ENCODE data around the gene ABHD12B.
"Not testable (repeated sequence)": the region's sequence is repeated elsewhere in the genome, so short reads cannot be mapped to it uniquely, and the experiment has no call there.

The ABHD12B gene

DNA sequence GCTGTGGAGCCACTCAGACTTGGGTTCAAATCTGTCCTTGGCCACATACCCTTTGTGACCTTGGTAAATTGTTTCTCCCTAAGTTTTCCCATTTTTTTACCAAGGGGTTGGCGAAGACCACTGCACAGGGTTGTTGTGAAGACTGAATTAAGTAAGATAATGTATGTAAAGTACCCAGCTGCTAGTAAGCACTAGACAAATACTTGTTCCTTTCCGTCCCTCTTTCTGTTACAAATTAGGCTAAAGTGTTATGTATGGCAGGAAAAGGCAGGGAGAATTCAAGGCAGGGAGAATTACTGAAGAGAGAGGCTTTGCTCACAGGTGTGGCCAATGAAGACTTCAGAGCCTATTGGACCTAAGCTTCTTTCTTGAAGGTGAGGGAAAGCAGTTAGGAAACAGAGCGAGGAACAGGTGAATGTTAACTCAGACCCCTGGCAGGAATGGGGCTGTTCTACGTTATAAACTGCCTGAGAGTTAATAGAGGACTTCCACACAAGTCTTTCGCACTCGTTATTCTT lies 25.9 kb downstream of the ABHD12B start:
- no peak for DNase-seq

GRCh38 chr14:50901361-50901760 lies 29.5 kb downstream of the ABHD12B start:
- no peak for DNase-seq

GRCh38 chr14:50904719-50905118 lies 32.9 kb downstream of the ABHD12B start:
- no peak for DNase-seq

DNA sequence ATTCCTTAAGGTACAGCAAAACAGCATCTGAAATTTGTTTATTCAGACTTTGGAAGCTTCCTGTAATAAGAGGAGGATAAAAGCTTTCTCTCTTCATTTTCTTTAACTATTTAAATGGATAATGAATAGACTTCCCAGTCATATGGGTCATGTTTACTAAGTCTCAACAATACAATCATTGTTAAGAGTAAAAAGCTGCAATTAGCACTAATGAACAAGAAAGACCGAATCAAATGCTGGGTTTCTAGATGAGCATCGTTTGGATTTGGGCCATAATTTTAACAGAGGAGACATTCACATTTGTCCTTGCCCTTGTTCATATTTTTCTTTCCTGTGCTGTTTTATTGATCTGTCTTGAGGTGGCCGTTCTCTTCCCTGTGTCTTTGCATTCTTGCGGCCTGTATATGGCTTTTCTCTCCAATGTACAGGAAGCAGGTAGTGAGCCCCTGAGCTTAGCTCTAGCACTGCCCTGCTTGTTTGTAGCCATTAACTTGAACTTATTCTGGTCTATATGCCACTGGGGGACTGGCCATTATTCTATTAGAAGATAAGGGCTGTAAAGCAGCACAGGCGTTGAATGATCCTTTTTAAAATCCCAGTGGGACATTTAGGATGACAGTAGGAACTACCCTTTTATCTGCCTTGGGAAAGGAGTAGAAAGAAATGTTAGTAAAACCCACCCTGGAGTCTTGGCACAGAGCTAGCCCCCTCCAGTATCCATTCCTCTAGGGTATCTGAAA lies 34.6 kb downstream of the ABHD12B start:
- no peak for DNase-seq

- DNase-seq = no peak
Measured at GRCh38 chr14:50910495-50911420, 38.9 kb downstream of the ABHD12B start.

DNA sequence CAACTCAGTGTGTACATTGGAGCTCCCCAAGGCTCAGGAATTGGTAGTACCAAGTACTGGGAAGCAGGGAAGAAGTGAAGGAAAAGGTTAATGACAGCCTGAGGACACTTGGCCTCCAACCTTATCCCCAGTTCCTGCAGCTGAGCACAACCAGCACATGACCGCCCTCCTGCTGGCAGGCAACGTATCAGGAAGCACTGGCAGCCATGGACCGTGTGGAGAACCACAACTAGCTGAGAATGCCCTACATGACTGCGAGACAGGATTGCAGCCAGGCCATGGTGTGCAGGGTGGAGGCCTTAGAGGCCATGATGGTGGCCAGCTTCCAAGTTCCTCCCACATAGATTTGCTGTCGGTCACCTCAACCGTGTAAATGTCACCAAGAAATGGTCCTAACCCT lies 45.6 kb downstream of the ABHD12B start:
- no peak for DNase-seq

GRCh38 chr14:50919524-50919923 lies 47.7 kb downstream of the ABHD12B start:
- not testable (repeated sequence) for DNase-seq

DNA sequence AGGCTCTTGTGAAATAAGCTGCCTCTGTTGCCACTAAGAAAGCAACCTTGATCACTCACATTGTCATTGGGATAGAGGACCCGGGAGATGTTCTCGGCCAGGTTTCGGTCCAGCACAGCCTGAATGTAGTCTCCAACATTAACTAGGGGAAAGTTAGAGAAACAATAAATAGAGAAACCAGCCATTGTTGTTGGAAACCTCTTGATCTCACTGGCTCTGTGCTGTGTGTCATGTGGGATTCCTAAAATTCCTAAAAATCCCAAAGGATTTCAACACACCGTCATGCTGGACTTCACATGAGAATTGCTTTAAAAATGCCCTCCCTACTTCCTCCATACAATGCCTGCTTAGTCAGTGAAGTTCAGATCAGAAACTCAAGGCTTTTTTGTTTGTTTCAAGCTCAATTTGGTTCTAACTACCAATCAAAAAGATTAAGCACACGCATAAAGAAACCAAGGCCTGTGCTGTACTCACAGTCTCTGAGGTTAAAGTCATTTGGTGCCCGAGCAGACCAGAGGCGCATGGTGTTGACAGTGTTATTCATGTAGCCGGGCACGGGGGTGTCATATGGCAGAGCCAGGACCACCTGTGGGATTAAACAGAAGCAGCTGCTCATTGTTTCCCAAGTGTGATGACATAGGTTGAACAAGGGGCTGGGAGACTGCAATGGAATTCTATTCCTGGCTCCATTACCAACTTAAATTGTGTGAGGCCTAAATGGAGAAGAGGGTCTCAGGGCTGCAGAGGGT lies 48.8 kb downstream of the ABHD12B start:
- DNase-seq = no peak

DNA sequence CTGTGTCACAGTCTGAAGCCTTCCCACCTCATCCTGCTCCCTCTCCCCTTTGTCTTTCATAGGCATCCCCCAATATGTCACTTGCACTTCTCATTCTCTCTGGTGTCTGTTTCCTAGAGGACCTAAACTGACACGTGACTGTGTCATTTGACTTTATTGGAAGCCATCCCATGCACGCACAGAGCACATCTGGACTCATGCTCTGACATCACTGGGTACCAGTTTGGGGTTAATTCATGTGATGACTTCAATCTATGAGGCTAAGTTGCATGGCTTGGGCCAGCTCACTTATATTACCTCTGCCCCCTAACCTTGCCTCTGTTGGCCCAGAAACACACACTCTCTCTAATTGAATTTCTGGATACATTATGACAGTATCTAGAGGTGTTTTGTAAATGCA lies 51.0 kb downstream of the ABHD12B start:
- DNase-seq = no peak

DNA sequence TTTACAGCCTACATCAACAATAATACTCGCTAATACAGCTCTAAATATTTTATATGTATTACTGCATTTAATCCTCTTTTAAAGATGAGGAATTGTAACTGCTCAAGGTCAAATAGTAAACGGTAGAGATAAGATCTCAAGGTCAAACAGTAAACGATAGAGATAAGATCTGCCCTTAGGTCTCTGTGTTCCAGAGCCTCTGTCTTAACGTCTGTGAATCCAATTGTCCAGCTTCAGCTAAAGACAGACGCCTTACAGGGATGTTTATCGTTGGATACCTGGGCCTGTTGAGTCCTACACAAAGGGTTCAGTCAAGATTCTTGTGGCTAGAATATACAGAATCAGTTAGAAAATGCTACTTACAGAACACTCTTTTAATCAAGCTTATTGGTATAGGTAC lies 52.4 kb downstream of the ABHD12B start:
- no peak for DNase-seq

DNA sequence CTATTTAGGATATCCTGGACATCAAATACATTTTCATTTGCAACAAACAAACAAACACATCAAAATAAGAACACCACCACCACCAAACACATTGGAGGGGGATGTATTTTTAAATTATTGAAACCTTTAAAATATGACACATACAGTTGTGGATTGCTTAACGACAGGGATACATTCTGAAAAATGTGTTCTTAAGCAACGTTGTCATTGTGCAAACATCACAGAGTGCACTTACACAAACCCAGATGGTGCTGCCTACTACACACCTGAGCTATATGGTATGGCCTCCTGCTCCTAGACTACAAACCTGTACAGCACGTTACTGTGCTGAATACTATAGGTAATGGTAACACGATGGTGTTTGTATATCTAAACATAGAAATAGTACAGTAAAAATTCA lies 53.0 kb downstream of the ABHD12B start:
- no peak for DNase-seq

GRCh38 chr14:50926851-50927386 lies 55.1 kb downstream of the ABHD12B start:
- no peak for DNase-seq

DNA sequence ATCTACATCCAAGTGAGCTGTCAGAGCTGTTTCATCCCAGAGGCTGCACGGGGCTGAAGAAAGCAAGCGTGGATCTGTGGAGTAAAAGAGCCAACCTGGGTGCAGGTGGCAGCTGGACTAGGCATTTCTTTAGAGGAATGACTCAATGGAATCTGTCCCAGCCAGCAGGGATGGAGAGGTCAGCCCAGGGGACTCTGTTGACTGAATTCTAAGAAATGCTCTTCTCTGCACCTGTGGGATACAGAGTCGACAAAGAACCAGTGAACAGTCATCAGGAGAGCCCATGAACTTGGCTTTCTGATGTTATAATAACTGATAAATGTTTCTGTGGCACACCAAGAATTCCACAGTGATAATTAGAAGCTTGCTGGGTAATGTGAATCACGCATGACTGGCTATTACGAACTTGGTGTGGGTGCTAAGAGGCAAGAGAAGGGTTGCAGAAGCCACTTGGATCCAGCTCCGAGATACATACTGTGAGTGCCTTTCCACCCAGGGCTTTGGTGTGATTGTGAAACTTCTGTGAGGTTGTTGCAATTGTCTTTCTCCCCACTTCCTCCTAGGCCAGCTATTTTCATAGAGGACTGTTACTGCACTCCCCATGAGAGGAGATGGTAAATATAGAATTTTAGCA lies 56.3 kb downstream of the ABHD12B start:
- no peak for DNase-seq

GRCh38 chr14:50929506-50929905 lies 57.7 kb downstream of the ABHD12B start:
- DNase-seq = no peak

DNA sequence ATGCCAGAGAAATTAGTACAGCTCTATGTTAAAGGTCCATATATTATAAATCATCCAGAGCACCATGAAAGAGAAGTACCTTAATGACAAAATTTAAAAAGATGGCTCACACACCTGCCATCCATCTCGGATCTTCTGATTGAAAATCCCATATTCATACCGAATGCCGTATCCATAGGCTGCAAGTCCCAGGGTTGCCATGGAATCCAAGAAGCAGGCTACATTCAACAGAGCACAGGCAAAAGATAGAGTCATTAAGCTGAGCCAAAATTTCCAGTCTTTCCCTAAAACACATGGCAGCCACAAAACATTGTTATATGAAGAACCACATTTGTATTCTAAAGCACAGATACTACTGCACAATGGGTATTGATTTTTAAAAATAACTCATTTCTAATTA lies 59.7 kb downstream of the ABHD12B start:
- no peak for DNase-seq

- DNase-seq = no peak
Measured at GRCh38 chr14:50932156-50932555, 60.3 kb downstream of the ABHD12B start.

- DNase-seq = no peak
Measured at GRCh38 chr14:50932592-50933495, 61.0 kb downstream of the ABHD12B start.

DNA sequence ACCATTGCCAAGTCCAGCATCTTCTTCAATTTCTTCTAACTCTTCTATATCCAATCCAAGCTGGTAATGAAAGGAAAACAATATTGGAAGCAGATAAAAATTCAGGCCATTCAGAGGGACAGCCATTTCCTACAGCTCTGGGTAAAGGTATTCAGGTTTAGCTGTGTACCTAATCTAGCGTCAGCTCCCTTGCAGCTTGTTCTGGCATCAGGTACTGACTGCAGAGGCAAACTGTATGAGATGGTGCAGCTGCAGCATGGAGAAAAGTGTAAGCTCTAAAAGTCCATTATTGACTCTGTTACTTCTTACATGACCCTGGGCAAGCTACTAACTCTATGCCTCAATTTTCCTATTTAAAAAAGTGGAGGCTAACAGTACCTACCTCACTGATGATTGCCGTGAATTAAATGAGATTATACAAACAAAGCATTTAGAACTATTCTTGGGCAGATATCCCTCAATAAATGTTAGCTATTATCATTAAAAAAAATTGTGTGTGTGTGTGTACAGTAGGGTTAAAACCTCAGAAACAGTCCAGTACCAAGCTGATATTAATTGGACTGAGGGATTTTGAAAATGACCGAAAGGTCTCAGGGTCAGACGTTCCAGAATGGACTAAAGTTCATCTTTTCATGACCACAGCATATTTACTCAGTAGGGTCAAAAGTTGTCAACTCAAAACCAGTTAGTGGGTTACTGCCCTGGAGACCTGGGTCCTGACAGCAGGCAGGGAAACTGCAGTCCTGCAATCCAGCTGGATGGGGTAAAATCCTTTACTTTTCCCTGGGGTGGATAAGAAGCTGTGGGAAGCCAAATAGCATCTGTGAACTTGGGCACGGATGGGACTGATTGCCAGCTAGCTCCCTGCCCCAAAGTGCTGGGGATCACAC lies 63.5 kb downstream of the ABHD12B start:
- no peak for DNase-seq

DNA sequence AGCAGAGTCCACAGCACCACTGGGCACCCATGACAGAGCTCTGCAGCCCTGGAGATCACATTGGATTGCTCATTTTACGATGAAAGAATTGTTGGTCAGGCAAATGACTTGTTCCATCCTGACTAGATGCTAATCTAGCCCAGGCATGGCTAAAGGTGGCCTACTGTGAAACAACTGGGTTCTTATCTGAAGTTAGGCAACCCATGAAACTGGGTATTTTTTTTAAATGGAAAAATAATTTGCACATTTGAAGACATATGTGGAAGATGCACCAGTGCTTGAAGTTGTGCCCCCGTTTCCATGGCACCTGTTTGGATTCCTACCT lies 64.1 kb downstream of the ABHD12B start:
- DNase-seq = no peak

DNA sequence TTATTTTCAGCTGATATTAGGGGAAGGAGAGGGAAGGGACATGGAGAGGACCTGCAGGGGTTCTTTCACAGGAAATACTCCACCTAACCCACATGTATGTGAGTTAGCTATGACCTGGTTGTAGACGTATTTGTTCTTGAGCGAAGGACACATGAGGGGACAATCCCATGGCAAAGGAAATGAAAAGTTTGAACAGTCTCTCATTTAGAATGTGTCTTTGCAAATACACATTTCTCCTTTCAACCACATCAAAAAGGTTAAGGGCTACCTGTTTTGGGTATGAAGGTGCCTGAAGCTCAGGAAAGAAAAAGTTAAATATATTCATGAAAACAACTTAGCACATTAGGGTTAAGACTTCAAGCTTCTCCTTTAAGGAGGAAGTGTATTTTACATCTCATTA lies 65.0 kb downstream of the ABHD12B start:
- DNase-seq = no peak

Measured in stimulated activated CD4-positive, alpha-beta T cell treated with anti-CD3 and anti-CD28 coated beads, Interleukin-15, amount 100 ng/mL, for 24 hours (primary cell).